GM10248 (cell line): ENCODE results near the gene PCMTD2.

ENCODE experiments used
- CTCF ChIA-PET: fragments of 300-600 bp; sonication (Branson Sonifier 250); formaldehyde crosslinking; extraction: SDS; loops from one replicate; lab custom pipeline; 2021; ENCODE audit warnings: antibody characterized with exemption; lab: Yijun Ruan, JAX
- POLR2A ChIA-PET: fragments of 350-650 bp; sonication (Branson Sonifier 250); formaldehyde crosslinking; extraction: SDS; loops from one replicate; lab custom pipeline; 2020; ENCODE audit warnings: antibody characterized with exemption; lab: Yijun Ruan, JAX
- DNase-seq: peaks from one replicate; pipeline ENCODE4 v3.0.0; 2012; ENCODE audit errors: extremely low spot score
- CTCF ChIP-seq: IDR thresholded peaks from 2 replicates; pipeline ENCODE4 v1.5.1; 2012; ENCODE audit warnings: mild to moderate bottlenecking, low read depth; ENCODE audit errors: extremely low read depth, missing control alignments, control extremely low read depth

The PCMTD2 gene

GRCh38 chr20:64241061-64241460 lies 14.5 kb upstream of the PCMTD2 start:
- DNase-seq, result no peak
- POLR2A ChIA-PET, result no interaction called here
- CTCF ChIA-PET, result interaction anchor here (0.9 to 2.1 kb wide), 4 partner anchors 12 to 45 kb away, joined by 3 to 10 read pairs (median 4); partner anchors contain the start of gene PCMTD2
- TF ChIP-seq CTCF, result no peak

GRCh38 chr20:64242003-64242796 lies 13.3 kb upstream of the PCMTD2 start:
- no peak for TF ChIP-seq CTCF
- no peak for DNase-seq
- ChIA-PET CTCF (interaction anchor here (1.6 to 2.1 kb wide), 3 partner anchors 11 to 44 kb away, joined by 3 to 10 read pairs (median 8); no protein-coding TSS in a partner anchor), POLR2A (no interaction called here)

- TF ChIP-seq CTCF, result no peak
- CTCF ChIA-PET, result interaction anchor here (1.0 to 2.2 kb wide), 5 partner anchors 10 to 43 kb away, joined by 3 to 10 read pairs (median 8); no protein-coding TSS in a partner anchor
- POLR2A ChIA-PET, result no interaction called here
- DNase-seq, result no peak
Measured at GRCh38 chr20:64242797-64243475, 12.6 kb upstream of the PCMTD2 start.

- ChIA-PET POLR2A (no interaction called here), CTCF (interaction anchor here (2.2 kb wide), 1 partner anchor 41 kb away, joined by 8 read pairs; no protein-coding TSS in a partner anchor)
- no peak for TF ChIP-seq CTCF
- no peak for DNase-seq
Measured at GRCh38 chr20:64244281-64244805, 11.2 kb upstream of the PCMTD2 start.

- ChIA-PET CTCF (interaction anchor here (0.9 to 2.2 kb wide), 3 partner anchors 21 to 41 kb away, joined by 3 to 8 read pairs (median 3); no protein-coding TSS in a partner anchor), POLR2A (no interaction called here)
- DNase-seq, result no peak
- no peak for TF ChIP-seq CTCF
Measured at GRCh38 chr20:64244870-64245603, 10.5 kb upstream of the PCMTD2 start.
